COR-L47 (cell line): ENCODE results near the gene LRFN2.

Experiments used
- DNase-seq: peaks from one replicate; lab custom pipeline; 2025; lab: John Stamatoyannopoulos, UW

The LRFN2 gene

DNA sequence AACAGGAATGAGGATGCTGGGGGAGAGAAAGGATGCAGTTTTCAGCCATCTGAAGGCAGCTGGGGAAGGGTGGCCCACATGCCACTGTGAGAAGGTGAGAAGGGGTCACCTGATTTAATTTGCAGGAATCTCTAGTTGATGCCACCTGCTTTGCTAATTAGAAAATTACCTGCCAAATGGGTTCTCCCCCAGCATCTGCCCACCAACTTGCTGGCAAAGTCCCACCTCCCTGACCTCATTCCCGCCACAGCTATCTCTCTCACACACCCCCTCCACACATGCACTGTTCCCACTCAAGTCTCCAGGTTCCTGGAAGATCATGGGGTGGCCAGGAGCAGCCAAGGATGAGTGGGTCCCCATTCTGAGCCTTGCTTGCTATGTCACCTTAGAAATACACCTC, 70.7 kb downstream of the LRFN2 start:
- no peak for DNase-seq

GRCh38 chr6:40512340-40512739, 74.8 kb downstream of the LRFN2 start:
- no peak for DNase-seq

DNA sequence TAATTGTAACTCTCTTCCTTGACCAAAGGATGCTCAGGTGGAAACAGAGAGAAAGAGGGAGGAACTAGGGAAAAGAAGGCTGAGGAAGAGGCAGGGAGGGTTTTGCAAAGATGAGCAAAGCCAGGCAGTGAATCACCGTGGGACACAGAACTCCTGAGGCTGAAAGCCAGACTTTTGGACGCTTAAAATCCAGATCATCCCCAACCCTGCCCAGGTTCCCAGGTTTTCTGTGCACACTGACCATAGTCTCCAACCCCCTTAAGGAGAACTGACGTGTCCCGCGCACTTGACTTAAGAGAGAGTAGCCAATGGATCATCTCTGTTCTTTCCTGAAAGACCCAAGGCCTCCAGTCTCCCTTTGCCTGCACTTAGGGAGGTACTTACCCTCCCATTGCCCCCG, 75.3 kb downstream of the LRFN2 start:
- no peak for DNase-seq

DNA sequence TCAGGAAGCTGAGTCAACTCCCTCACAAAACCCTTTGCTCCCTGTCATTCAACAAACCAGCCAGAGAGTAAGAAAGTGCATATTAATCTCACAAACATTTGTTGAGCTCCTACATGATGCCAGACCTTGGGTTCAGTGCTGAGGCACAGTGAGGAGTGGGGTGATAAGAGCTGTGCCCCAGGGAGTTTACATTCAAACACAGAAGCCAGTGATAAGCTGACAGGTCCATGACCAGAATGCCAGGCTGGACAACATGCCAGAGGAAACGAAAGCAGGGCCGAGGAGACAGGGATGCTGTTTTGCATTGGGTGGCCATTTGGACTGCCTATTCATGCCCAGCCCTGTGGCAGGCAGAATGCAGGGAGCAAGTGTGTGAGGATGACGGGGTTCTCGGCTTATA, 76.7 kb downstream of the LRFN2 start:
- no peak for DNase-seq

DNA sequence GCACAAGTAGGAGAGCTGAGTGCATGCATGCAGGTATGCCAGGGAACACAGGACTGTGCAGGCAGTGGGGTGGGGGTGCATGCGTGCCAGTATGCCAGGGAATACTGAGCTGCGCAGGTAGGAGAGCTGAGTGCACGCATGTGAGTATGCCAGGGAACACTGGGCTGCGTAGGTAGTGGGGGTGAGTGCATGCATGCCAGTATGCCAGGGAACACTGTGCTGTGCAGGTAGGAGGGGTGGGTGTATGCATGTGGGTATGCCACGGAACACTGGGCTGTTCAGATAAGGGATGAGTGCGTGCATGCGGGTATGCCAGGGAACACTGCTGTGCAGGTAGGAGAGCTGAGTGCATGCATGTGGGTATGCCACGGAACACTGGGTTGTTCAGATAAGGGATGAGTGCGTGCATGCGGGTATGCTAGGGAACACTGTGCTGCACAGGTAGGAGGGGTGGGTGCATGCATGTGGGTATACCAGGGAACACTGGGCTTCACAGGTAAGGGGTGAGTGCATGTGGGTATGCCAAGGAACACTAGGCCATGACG, 77.4 kb downstream of the LRFN2 start:
- DNase-seq, result no peak

DNA sequence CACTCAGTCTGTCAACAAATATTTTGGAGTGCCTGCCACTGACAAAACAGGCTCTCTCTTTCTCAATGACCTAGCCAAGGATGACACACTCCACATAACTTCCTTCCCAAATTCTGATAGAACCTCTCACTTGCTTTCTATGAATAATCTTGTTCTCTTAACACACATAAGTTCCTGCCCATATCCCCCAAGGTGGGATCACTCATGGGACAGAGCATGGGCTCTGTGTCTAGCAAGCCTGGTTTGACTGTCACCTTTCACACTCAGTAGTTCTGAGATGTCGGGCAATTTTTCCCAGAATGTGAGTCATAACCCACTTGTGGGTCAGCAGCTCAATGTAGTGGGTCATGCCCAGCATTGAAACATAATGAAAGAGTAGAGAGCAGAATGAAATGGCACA, 78.1 kb downstream of the LRFN2 start:
- no peak for DNase-seq

GRCh38 chr6:40506954-40507353, 80.2 kb downstream of the LRFN2 start:
- no peak for DNase-seq

- no peak for DNase-seq
Measured at GRCh38 chr6:40505191-40505810, 81.9 kb downstream of the LRFN2 start.

- DNase-seq, result no peak
Measured at GRCh38 chr6:40504274-40504673, 82.9 kb downstream of the LRFN2 start.

- DNase-seq, result no peak
Measured at GRCh38 chr6:40500227-40500626, 86.9 kb downstream of the LRFN2 start.

DNA sequence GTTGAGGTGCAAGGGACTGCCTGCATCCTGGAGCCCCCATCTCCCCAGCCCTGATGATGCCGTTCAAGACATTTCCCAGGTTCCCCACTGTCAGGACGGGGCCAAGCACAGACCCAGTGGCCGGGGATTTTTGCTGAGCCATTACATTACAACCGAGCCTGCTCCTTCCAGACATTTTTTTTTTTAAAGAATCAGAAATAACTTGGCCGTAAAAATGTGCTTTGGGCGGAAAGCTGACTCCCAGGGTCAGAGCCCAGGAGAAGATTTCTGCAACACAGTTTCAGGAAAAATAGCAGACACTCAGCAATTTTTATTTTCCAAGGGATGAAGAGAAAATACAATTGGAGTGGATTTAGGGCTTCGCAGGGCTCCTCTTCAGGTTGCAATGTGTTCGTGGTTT, 87.9 kb downstream of the LRFN2 start:
- no peak for DNase-seq

DNA sequence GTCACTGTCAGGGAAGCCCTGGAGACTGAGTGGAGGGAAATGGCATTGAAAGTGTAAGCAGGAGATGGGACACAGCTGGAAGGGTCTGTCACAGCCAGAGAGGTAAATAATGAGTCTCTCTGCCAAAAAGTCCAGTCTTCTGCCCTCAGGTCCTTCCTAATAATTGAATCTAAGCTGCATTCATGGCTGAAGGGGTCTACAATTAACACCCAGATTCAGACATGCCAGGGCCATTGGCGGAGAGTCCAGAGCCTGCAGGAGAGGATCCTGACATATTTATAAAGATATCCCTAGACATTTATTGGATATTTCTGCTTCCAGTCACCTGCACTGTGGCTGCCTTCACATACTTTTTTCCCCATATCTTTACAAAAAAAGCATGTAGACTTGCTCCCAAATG, 89.0 kb downstream of the LRFN2 start:
- DNase-seq, result no peak

DNA sequence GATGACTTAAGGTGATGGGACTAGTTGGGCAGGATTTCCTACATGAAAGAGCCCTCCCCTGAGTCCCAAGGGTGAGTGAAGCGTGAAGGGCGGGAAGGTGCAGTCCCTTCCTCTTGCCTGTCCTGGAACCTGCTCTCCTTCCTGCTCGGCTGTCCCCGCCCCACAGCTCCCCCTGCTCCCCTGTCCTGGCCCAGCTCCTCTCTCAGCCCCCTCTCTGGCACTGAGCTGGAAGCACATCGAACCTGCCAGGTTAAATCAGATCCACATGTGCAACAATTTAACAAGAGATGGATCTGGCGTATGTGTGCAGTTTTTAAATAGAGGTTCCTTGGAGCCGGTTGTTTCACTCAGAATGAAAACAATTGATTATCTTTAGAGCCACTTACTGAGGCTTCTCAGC, 95.0 kb downstream of the LRFN2 start:
- DNase-seq, result no peak

DNA sequence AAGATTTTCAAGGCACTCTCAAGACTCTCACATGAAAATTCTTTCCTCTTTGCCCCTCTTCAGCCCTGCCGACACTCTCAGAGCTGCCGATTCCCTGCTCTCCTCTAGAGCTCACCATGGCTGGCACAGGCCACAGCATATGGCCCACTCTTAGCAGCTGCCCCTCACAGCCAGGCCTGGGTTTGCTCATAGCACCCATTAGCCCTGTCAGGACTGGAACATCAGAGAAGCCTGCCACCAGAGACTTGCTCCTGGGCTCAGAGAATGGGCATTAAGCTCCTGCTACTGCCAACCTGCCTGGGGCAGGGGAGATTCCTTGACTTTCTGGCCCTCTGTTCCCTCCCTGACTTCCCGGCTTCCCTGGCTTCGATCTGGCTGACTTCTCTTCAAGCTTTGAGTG, 96.7 kb downstream of the LRFN2 start:
- no peak for DNase-seq

GRCh38 chr6:40489798-40490197, 97.4 kb downstream of the LRFN2 start:
- DNase-seq, result no peak

GRCh38 chr6:40486576-40486975, 100.6 kb downstream of the LRFN2 start:
- DNase-seq, result no peak

DNA sequence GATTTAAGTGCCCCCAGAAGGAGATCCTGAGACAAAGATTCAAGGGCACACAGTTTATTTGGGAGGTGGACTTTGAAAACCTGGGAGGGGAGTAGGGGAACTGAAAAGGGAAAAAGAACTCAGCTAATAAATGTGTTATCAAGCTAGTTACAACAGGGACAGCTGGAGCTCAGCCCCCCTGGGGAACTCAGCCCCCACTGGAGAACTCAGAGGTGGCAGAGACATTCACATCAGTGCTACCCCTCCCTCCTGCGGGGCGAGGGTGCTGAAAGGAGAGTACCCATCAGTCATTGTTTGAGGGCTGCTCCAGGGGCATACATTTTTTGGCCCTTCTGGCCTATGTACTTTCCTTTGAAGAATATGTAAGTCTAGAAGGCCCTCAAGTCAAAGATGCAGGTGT, 101.4 kb downstream of the LRFN2 start:
- DNase-seq, result no peak

DNA sequence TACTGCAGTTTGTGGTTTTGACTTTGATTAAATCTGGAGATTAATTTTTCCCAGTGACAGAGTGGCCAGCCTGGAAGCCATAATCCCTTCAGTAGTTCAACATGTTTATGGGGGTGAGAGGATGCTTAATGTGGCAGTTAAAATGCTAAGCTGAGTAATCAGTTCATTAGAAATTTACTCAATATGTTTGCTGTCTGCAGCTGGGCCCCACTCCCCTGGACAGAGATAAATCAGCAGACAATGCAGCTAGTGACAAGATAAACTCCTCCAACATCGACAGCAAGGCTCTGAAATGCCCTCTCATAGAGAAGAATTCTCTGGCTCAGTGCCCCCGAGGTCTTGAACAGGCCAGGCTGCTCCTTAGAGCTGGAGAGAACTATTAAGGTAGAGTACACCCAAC, 101.9 kb downstream of the LRFN2 start:
- DNase-seq, result no peak

DNA sequence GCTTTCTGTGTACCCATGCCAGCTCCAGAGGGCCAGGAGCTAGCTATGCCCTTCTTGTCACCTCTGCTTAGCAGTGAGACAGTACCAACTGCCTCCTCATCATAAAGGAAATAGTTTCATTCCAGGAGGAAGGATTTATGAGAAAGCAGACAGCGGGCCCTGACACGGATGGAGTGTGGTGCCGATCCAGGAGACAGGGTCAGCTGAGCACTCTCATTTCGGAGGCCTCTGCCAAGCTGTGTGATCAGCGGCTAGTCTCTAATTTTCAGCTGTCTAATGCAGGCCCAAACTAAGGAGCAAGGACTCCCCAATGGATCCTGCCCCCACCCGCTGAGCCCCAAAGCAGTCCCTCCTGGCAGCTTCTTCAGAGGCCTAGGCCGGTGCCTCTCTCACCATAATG, 103.1 kb downstream of the LRFN2 start:
- DNase-seq, result no peak

GRCh38 chr6:40482532-40482931, 104.6 kb downstream of the LRFN2 start:
- no peak for DNase-seq

- no peak for DNase-seq
Measured at GRCh38 chr6:40480678-40481077, 106.5 kb downstream of the LRFN2 start.

GRCh38 chr6:40479706-40480105, 107.5 kb downstream of the LRFN2 start:
- DNase-seq, result no peak

DNA sequence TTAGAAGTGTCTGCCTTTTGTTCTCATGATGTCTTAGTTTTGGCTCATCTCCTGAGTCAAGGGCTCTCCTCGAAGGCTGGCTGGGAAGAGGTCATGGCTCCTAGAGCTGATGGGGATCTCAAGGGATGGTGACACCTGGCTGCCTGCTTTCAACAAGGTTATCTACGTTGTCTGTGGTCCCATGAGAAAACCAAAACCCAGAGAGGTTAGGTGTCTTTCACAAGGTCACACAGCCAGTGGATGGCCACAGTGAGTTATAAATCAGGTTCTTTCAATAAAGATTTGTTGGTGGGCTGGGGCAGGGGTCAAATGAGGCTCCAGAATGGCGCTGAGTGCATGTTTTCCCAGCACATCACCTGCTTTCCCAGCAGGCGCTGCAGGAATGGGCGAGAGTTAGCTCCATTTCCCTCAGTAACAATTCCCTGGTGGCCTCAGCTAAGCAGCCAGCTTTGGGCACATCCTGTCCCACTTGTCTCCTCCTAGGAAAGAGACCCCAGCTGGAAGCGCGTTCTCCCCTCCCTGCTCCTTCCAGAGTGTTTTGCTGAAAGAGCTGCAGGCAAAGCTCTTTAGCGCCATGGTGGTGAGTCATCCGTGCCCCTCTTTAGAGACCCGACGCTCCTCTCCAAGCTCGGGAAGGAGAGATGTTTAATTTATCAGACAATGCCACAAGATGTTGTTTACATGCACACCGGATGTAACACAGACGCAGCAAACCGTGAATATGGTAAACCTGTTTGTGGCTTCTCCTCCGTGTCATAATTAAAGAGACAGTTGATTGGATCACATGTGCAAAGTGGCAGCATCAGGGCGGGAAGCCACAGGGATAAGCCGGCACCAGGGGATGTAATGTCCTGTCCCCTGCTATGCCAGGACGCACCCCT, 109.7 kb downstream of the LRFN2 start:
- DNase-seq, result peak; percentile 62
